ENCODE results near the gene TSPYL6. TPM values are rescaled to one million over a fixed set of nuclear protein-coding genes. Genes with fewer than 3 reads are reported as not detected.
A peak's percentile ranks its signal among the peaks of the same experiment; 100 is the strongest.

The TSPYL6 gene
- total and polyA plus RNA-seq, 4 donors: 0.14 to 0.50 (median 0.23) TPM

DNA sequence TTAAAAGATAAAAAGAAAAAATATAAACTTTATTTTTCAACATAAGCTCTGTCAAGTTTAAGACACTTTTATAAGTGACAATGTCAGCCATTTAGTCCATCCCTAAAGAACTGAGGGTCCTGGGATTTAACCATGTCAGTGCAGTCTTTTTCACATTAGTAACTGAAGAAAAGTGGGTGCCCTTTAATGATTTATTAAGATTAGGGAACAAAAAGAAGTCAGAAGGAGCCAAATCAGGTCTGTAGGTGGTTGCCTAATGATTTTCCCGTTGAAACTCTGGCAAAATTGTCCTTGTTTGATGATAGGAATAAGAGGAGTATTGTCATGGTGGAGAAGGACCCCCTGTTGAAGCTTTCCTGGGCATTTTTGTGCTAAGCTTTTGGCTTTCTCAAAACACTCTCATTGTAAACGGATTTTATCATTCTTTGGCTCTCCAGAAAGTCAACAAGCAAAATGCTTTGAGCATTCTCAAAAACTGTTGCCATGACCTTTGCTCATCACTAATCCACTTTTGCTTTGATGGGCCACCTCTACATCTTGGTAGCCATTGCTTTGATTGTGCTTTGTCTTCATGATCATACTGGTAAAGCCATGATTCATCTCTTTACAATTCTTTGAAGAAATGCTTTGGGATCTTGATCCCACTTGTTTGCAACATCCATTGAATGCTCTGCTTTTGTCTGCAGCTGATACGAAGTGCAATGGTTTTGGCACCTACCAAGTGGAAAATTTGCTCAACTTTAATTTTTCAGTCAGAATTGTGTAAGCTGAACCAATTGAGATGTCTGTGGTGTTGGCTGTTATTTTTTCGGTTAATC, 22.0 kb downstream of the TSPYL6 start:
- Histone ChIP-seq H3K4me1 (ENCODE audit: control insufficient read depth, insufficient read depth, low read length) (no peaks in the 10 kb centered on the region), H3K27me3 (ENCODE audit: control insufficient read depth, insufficient read depth, low read length) (no peaks in the 10 kb centered on the region), H3K36me3 (ENCODE audit: control insufficient read depth, insufficient read depth, low read length) (no peaks in the 10 kb centered on the region), H3K4me3 (ENCODE audit: low read depth, low read length) (no peak overlapping the region), H3K9me3 (ENCODE audit: control insufficient read depth, insufficient read depth, low read length) (no peaks in the 10 kb centered on the region), H3K27ac (ENCODE audit: low read depth, low read length) (no peak overlapping the region)
- no peak for DNase-seq (ENCODE audit: low read depth in 4 of 6, low spot score in 6 of 6)
- WGBS (ENCODE audit: insufficient coverage): 53% methylated on average over 3 of the region's 4 CpGs

DNA sequence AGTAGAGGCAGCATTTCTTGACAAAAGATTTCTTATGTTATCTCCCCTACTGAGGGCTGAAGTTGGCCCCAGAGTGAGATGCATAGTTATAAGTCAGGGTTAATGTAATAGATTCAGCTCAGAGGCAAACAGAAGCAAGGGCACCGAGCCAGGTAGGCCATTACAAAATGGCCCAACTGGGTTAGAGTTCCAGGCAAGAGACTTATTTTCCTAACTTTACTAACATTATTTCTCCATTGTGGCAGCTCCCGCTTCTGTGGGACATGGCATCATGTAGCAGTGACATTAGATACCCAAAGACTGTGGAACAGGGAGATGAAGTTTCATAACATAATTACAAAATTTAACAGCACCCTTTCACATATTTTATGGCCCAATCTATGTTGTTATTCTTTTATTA, 27.1 kb downstream of the TSPYL6 start:
- Histone ChIP-seq H3K4me3 (ENCODE audit: low read depth, low read length) (no peak overlapping the region), H3K27ac (ENCODE audit: low read depth, low read length) (no peak overlapping the region), H3K27me3 (ENCODE audit: control insufficient read depth, insufficient read depth, low read length) (no peaks in the 10 kb centered on the region), H3K9me3 (ENCODE audit: control insufficient read depth, insufficient read depth, low read length) (no peaks in the 10 kb centered on the region), H3K4me1 (ENCODE audit: control insufficient read depth, insufficient read depth, low read length) (no peaks in the 10 kb centered on the region), H3K36me3 (ENCODE audit: control insufficient read depth, insufficient read depth, low read length) (no peaks in the 10 kb centered on the region)
- WGBS (ENCODE audit: insufficient coverage): no CpG with 5 or more reads among the region's 2 CpGs
- DNase-seq (ENCODE audit: low read depth in 4 of 6, low spot score in 6 of 6): peak in 1 of 6 donors; percentile 16

DNA sequence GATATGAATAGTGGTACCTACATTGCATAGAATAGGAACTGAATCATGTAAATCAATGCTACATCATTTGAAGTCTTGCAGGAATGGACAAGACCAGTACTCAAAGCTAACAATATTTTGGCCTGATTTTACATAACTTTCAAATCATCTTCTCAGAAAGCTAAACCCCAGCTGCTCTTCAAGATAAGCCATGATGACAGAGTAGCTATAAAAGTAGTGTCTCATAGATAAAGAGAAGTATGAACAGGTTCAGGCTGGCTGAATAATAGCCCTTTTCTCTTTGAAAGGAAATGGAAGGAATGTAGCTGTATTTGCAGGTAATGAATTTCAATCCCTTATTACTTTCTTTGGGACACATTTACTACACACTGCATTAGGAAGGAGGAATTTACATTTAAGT, 28.2 kb downstream of the TSPYL6 start:
- Histone ChIP-seq H3K4me1 (ENCODE audit: control insufficient read depth, insufficient read depth, low read length) (no peaks in the 10 kb centered on the region), H3K27ac (ENCODE audit: low read depth, low read length) (no peak overlapping the region), H3K36me3 (ENCODE audit: control insufficient read depth, insufficient read depth, low read length) (no peaks in the 10 kb centered on the region), H3K9me3 (ENCODE audit: control insufficient read depth, insufficient read depth, low read length) (no peaks in the 10 kb centered on the region), H3K4me3 (ENCODE audit: low read depth, low read length) (no peak overlapping the region), H3K27me3 (ENCODE audit: control insufficient read depth, insufficient read depth, low read length) (no peaks in the 10 kb centered on the region)
- DNase-seq (ENCODE audit: low read depth in 4 of 6, low spot score in 6 of 6): no peak

DNA sequence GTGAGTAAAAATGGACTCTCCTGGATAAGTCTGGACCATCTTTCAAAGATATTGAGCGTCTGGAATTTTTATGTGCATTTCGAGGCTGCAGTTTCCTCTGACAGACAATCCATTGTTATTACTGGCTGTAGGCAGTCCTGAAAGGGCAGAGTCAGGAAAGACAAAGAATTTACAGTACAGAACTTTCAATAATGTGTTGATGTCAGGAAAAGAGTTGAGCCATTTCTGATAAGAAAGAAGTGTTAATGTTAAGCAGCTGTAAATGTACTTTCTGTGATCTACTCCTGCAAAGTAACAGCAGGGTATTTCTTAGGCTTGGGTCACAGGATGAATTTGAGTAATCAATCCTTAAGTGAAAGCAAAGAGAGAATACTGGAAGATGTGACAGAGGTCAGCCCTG, 29.8 kb downstream of the TSPYL6 start:
- peak in 2 of 6 donors; percentile 18 to 40 for DNase-seq (ENCODE audit: low read depth in 4 of 6, low spot score in 6 of 6)
- H3K27ac ChIP-seq (ENCODE audit: low read depth, low read length): peak overlapping the region; percentile 50
- H3K36me3 ChIP-seq (ENCODE audit: control insufficient read depth, insufficient read depth, low read length): no peaks in the 10 kb centered on the region
- H3K4me3 ChIP-seq (ENCODE audit: low read depth, low read length): no peak overlapping the region
- H3K9me3 ChIP-seq (ENCODE audit: control insufficient read depth, insufficient read depth, low read length): no peaks in the 10 kb centered on the region
- WGBS (ENCODE audit: insufficient coverage): no CpG with 5 or more reads among the region's 2 CpGs
- no peaks in the 10 kb centered on the region for H3K27me3 ChIP-seq (ENCODE audit: control insufficient read depth, insufficient read depth, low read length)
- no peaks in the 10 kb centered on the region for H3K4me1 ChIP-seq (ENCODE audit: control insufficient read depth, insufficient read depth, low read length)

DNA sequence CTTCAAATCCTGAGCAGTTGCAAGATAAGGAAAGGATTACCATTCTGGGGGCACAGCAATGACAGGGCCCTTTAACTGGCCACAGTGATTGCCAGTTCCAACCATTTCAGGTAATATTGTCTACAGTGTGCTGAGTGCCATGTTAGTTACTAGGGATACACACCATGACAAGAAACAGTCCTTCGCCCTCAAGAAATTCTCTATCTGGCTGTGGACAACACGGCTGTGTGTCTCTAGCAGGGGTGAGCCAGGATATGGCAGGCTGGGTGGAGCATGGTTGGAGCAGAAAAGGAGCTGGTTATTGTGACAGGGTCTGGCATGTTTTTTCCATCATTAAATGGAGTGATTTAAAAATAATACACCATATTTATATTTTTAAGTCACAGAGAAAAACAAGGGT, 31.0 kb downstream of the TSPYL6 start:
- no peaks in the 10 kb centered on the region for H3K27me3 ChIP-seq (ENCODE audit: control insufficient read depth, insufficient read depth, low read length)
- H3K36me3 ChIP-seq (ENCODE audit: control insufficient read depth, insufficient read depth, low read length): no peaks in the 10 kb centered on the region

DNA sequence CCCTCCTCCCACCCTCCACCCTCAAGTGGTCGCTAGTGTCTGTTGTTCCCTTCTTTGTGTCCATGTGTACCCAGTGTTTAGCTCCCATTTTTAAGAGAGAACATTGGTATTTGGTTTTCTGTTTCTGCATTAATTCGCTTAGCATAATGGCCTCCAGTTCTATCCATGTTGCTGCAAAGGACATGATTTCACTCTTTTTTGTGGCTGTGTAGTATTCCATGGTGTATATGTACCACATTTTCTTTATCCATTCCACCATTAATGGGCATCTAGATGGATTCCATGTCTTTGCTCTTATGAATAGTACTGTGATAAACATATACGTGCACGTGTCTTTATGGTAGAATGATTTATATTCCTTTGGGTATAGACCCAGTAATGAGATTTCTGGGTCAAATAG, 42.9 kb downstream of the TSPYL6 start:
- H3K4me3 ChIP-seq (ENCODE audit: low read depth, low read length): no peak overlapping the region
- DNase-seq (ENCODE audit: low read depth in 4 of 6, low spot score in 6 of 6): no peak
- no peaks in the 10 kb centered on the region for H3K36me3 ChIP-seq (ENCODE audit: control insufficient read depth, insufficient read depth, low read length)
- no CpG with 5 or more reads among the region's 4 CpGs for WGBS (ENCODE audit: insufficient coverage)
- no peak overlapping the region for H3K27ac ChIP-seq (ENCODE audit: low read depth, low read length)
- H3K9me3 ChIP-seq (ENCODE audit: control insufficient read depth, insufficient read depth, low read length): peaks cover 3% of the 10 kb centered on the region
- H3K4me1 ChIP-seq (ENCODE audit: control insufficient read depth, insufficient read depth, low read length): no peaks in the 10 kb centered on the region
- H3K27me3 ChIP-seq (ENCODE audit: control insufficient read depth, insufficient read depth, low read length): no peaks in the 10 kb centered on the region

More for the DNA sequence above, 31.0 kb downstream of the TSPYL6 start:
- WGBS (ENCODE audit: insufficient coverage): no CpG with 5 or more reads among the region's 2 CpGs
- no peak overlapping the region for H3K27ac ChIP-seq (ENCODE audit: low read depth, low read length)
- H3K4me1 ChIP-seq (ENCODE audit: control insufficient read depth, insufficient read depth, low read length): no peaks in the 10 kb centered on the region
- no peaks in the 10 kb centered on the region for H3K9me3 ChIP-seq (ENCODE audit: control insufficient read depth, insufficient read depth, low read length)
- DNase-seq (ENCODE audit: low read depth in 4 of 6, low spot score in 6 of 6): no peak
- no peak overlapping the region for H3K4me3 ChIP-seq (ENCODE audit: low read depth, low read length)

DNA sequence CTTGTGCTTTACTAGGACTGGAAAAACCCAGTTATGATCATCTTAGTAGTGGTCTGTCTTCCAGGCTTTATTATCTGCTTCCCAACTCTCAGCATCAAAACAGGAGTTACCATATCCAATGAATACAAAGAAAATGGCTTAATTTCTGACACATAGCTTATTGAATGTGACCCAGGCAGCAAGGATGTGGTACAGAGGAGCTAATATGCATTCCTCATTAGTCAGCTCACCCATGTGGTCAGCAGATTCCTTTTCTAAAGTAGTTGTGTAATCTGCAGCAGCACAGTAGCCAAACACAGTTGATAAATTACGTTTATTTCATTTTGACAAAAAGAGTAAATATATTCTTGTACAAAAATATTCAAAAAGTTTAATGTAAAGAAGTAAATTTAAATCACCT, 43.6 kb downstream of the TSPYL6 start:
- no peaks in the 10 kb centered on the region for H3K4me1 ChIP-seq (ENCODE audit: control insufficient read depth, insufficient read depth, low read length)
- peaks cover 3% of the 10 kb centered on the region for H3K9me3 ChIP-seq (ENCODE audit: control insufficient read depth, insufficient read depth, low read length)
- no peaks in the 10 kb centered on the region for H3K27me3 ChIP-seq (ENCODE audit: control insufficient read depth, insufficient read depth, low read length)
- no CpG with 5 or more reads among the region's 1 CpG for WGBS (ENCODE audit: insufficient coverage)
- no peak for DNase-seq (ENCODE audit: low read depth in 4 of 6, low spot score in 6 of 6)
- no peaks in the 10 kb centered on the region for H3K36me3 ChIP-seq (ENCODE audit: control insufficient read depth, insufficient read depth, low read length)
- H3K27ac ChIP-seq (ENCODE audit: low read depth, low read length): no peak overlapping the region
- H3K4me3 ChIP-seq (ENCODE audit: low read depth, low read length): no peak overlapping the region

DNA sequence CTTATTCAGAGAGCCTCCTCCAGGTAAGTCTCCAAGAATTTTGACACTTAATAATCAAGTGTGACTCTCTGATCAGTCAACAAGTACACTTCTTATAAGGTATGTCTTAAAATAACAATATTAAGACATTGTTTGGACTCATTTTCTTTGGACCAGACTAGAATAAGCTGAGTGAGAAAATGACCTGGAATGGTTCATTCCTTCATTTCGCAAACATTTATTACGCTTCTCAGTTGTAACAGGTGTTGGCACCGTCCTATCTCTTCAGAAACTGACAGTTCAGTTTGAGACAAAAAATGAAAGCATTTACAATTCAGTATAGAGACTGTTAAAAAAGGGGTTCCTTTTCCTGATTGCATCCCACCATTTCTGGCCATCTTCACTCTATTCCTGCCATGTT, 46.6 kb downstream of the TSPYL6 start:
- no peaks in the 10 kb centered on the region for H3K4me1 ChIP-seq (ENCODE audit: control insufficient read depth, insufficient read depth, low read length)
- H3K27ac ChIP-seq (ENCODE audit: low read depth, low read length): no peak overlapping the region
- DNase-seq (ENCODE audit: low read depth in 4 of 6, low spot score in 6 of 6): no peak
- WGBS (ENCODE audit: insufficient coverage): 100% methylated on average over 1 of the region's 3 CpGs
- no peaks in the 10 kb centered on the region for H3K9me3 ChIP-seq (ENCODE audit: control insufficient read depth, insufficient read depth, low read length)
- H3K36me3 ChIP-seq (ENCODE audit: control insufficient read depth, insufficient read depth, low read length): no peaks in the 10 kb centered on the region
- H3K27me3 ChIP-seq (ENCODE audit: control insufficient read depth, insufficient read depth, low read length): no peaks in the 10 kb centered on the region
- H3K4me3 ChIP-seq (ENCODE audit: low read depth, low read length): no peak overlapping the region

DNA sequence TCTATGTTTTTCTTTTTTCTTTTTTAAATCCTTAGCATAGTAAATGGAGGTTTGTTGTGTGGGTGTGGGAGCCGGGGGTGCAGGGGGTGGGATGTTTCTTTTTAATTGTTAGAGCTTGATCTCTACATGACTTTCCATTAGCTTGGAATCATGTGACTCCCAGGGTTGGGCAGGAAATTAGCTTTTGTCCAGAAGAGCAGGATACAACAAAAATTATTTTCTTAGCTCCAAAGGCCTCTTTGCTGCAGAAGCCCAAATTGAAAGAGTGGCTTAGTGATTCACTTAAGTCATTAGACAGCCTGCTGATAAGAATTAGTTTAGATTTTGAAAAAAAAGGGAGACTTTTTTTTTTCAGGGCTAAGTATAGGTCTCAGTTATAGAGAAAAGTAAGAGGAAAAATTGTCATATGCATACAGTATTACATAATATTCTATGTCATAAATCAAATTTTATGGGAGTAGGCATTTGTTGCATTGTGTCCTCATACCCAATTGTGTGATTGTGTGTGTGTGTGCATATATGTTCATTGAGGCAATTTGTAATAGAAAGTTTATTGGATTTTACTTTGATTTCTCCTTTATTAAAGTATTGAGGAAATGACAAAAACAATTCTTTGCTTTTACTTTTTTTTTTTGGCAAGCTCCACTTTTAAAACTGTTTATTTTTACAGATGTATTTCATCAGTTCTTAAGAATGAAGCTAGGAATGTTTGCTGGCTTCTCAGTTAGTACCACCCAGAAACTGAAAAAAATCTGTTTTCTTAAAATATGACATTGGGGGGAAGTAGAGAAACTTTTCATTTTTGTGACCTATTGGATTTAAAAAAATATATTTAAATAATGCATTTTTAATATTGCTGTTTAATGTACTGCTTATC, 47.4 kb downstream of the TSPYL6 start:
- no peaks in the 10 kb centered on the region for H3K36me3 ChIP-seq (ENCODE audit: control insufficient read depth, insufficient read depth, low read length)
- peak overlapping the region; percentile 36 for H3K27ac ChIP-seq (ENCODE audit: low read depth, low read length)
- no CpG with 5 or more reads among the region's 1 CpG for WGBS (ENCODE audit: insufficient coverage)
- H3K4me3 ChIP-seq (ENCODE audit: low read depth, low read length): no peak overlapping the region
- DNase-seq (ENCODE audit: low read depth in 4 of 6, low spot score in 6 of 6): peak in 1 of 6 donors; percentile 18
- no peaks in the 10 kb centered on the region for H3K9me3 ChIP-seq (ENCODE audit: control insufficient read depth, insufficient read depth, low read length)
- no peaks in the 10 kb centered on the region for H3K4me1 ChIP-seq (ENCODE audit: control insufficient read depth, insufficient read depth, low read length)
- H3K27me3 ChIP-seq (ENCODE audit: control insufficient read depth, insufficient read depth, low read length): no peaks in the 10 kb centered on the region

Data from spinal cord (tissue), 10 donors.